ENCODE results near the gene DUSP1.

The DUSP1 gene

GRCh38 chr5:172748341-172748843 lies 22.6 kb downstream of the DUSP1 start:
- H3K27me3 ChIP-seq, result no peaks in the 10 kb centered on the region
- H3K4me1 ChIP-seq, result no peaks in the 10 kb centered on the region
- H3K9me3 ChIP-seq, result no peaks in the 10 kb centered on the region
- H3K36me3 ChIP-seq, result no peaks in the 10 kb centered on the region
- no peak for DNase-seq
- no peak for TF ChIP-seq CTCF (IDR thresholded peaks at IDR 0.05; ENCODE audit: low read depth, low read length)
- H3K4me3 ChIP-seq (ENCODE audit: low read depth, low read length), result no peak overlapping the region

- DNase-seq, result no peak
- no peaks in the 10 kb centered on the region for H3K36me3 ChIP-seq
- H3K27me3 ChIP-seq, result no peaks in the 10 kb centered on the region
- no peak overlapping the region for H3K4me3 ChIP-seq (ENCODE audit: low read depth, low read length)
- no peaks in the 10 kb centered on the region for H3K9me3 ChIP-seq
- H3K4me1 ChIP-seq, result no peaks in the 10 kb centered on the region
- no peak for TF ChIP-seq CTCF (IDR thresholded peaks at IDR 0.05; ENCODE audit: low read depth, low read length)
Measured at GRCh38 chr5:172747471-172747870, 23.5 kb downstream of the DUSP1 start.

DNA sequence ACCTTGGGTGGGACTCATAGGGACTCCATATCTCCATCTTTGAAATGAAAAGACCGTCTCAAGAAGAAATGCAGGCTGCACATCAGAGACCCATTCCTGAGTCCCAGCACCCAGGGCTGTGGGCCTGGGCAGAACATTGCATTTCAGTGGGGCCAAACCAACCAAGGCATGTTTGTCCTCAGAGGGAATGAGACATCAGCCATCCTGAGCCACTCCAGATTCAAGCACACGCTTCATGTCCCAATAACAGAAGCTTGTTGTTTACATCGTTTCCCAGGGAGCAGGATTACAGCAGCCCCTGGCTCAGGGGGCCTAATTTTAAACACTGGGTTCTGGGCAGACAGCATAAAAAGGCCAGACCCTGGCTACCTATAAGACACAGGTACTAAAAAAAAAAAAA lies 24.3 kb downstream of the DUSP1 start:
- DNase-seq, result no peak
- no peaks in the 10 kb centered on the region for H3K4me1 ChIP-seq
- H3K4me3 ChIP-seq (ENCODE audit: low read depth, low read length), result no peak overlapping the region
- H3K27me3 ChIP-seq, result no peaks in the 10 kb centered on the region
- TF ChIP-seq CTCF (IDR thresholded peaks at IDR 0.05; ENCODE audit: low read depth, low read length), result no peak
- H3K9me3 ChIP-seq, result no peaks in the 10 kb centered on the region
- no peaks in the 10 kb centered on the region for H3K36me3 ChIP-seq

- Histone ChIP-seq H3K9me3 (no peaks in the 10 kb centered on the region), H3K27me3 (no peaks in the 10 kb centered on the region), H3K4me3 (ENCODE audit: low read depth, low read length) (no peak overlapping the region), H3K4me1 (no peaks in the 10 kb centered on the region), H3K36me3 (no peaks in the 10 kb centered on the region)
- no peak for TF ChIP-seq CTCF (IDR thresholded peaks at IDR 0.05; ENCODE audit: low read depth, low read length)
- DNase-seq, result no peak
Measured at GRCh38 chr5:172745838-172746237, 25.2 kb downstream of the DUSP1 start.

DNA sequence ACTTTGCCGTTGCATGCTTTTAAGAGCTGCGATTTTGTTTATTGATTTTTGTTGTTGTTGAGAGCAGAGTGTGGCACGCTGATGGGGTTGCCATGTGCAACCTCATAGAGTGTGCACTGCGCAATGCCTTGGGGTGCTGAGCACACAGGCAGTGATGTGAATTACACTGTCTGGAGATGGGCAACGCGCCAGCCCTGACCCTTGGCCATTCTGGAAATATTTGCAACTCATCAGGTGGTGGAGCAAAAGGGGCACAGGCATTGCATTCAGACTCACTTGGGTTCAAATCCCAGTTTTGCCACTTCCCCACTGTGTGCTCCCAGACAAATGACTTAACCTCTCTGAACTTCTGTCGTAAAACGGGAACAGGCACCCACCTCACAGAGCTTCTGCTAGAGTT lies 25.6 kb downstream of the DUSP1 start:
- Histone ChIP-seq H3K9me3 (no peaks in the 10 kb centered on the region), H3K4me3 (ENCODE audit: low read depth, low read length) (no peak overlapping the region), H3K36me3 (no peaks in the 10 kb centered on the region), H3K4me1 (no peaks in the 10 kb centered on the region), H3K27me3 (no peaks in the 10 kb centered on the region)
- DNase-seq, result no peak
- TF ChIP-seq CTCF (IDR thresholded peaks at IDR 0.05; ENCODE audit: low read depth, low read length), result no peak

- DNase-seq, result no peak
- no peaks in the 10 kb centered on the region for H3K4me1 ChIP-seq
- H3K9me3 ChIP-seq, result no peaks in the 10 kb centered on the region
- H3K27me3 ChIP-seq, result no peaks in the 10 kb centered on the region
- no peak for TF ChIP-seq CTCF (IDR thresholded peaks at IDR 0.05; ENCODE audit: low read depth, low read length)
- no peaks in the 10 kb centered on the region for H3K36me3 ChIP-seq
- no peak overlapping the region for H3K4me3 ChIP-seq (ENCODE audit: low read depth, low read length)
Measured at GRCh38 chr5:172744123-172745104, 26.6 kb downstream of the DUSP1 start.

Measured in BE2C (cell line).